Liver (tissue), 9 donors: ENCODE measurements around the gene SH2D2A. TPM values are rescaled to one million over a fixed set of nuclear protein-coding genes. Genes with fewer than 3 reads are reported as not detected.

ENCODE experiments used
- DNase-seq: peaks from one replicate; pipeline ENCODE4 v3.0.0-alpha.2; 2017; ENCODE audit warnings: low spot score
- H3K27ac ChIP-seq, 2 donors: one replicate each; pipeline ENCODE4 v1.7.0; 2013; ENCODE audit warnings: inconsistent platforms in 2 of 2, low read length in 2 of 2, control low read depth in 1 of 2, low read depth in 1 of 2, mild to moderate bottlenecking in 1 of 2
- H3K27me3 ChIP-seq, 4 donors: one replicate each; pipeline versions ENCODE4 v1.6.1 to v1.7.0; 2013; ENCODE audit warnings: low read length in 3 of 4, inconsistent platforms in 1 of 4, mild to moderate bottlenecking in 1 of 4, moderate library complexity in 1 of 4; ENCODE audit not compliant: control insufficient read depth in 4 of 4, insufficient read depth in 4 of 4
- H3K36me3 ChIP-seq, 4 donors: one replicate each; pipeline versions ENCODE4 v1.6.1 to v1.7.0; 2013; ENCODE audit warnings: low read length in 3 of 4, mild to moderate bottlenecking in 3 of 4, low read depth in 1 of 4, moderate library complexity in 1 of 4; ENCODE audit not compliant: control insufficient read depth in 4 of 4, insufficient read depth in 3 of 4
- H3K4me1 ChIP-seq, 4 donors: one replicate each; pipeline versions ENCODE4 v1.6.1 to v1.7.0; 2013; ENCODE audit warnings: low read length in 3 of 4, mild to moderate bottlenecking in 3 of 4, moderate library complexity in 1 of 4; ENCODE audit not compliant: control insufficient read depth in 4 of 4, insufficient read depth in 4 of 4
- H3K4me3 ChIP-seq, 3 donors: one replicate each; pipeline versions ENCODE4 v1.6.1 to v1.7.0; 2013; ENCODE audit warnings: low read length in 3 of 3, control low read depth in 1 of 3, low read depth in 1 of 3, mild to moderate bottlenecking in 1 of 3
- H3K9ac ChIP-seq, 2 donors: one replicate each; pipeline ENCODE4 v1.7.0; 2013; ENCODE audit warnings: low read length in 2 of 2, mild to moderate bottlenecking in 2 of 2, moderate library complexity in 2 of 2, control low read depth in 1 of 2, low read depth in 1 of 2
- H3K9me3 ChIP-seq, 4 donors: one replicate each; pipeline versions ENCODE4 v1.6.1 to v1.7.0; 2013; ENCODE audit warnings: low read length in 3 of 4; ENCODE audit not compliant: control insufficient read depth in 4 of 4
- EGR1 ChIP-seq, 2 donors: IDR thresholded peaks; 2 replicates each; pipeline ENCODE4 v1.6.1; 2016 to 2018; ENCODE audit warnings: antibody characterized with exemption in 2 of 2, low read depth in 2 of 2
- FOXA1 ChIP-seq: IDR thresholded peaks from 2 replicates; pipeline ENCODE4 v1.6.1; 2016; ENCODE audit warnings: antibody characterized with exemption
- FOXA2 ChIP-seq: IDR thresholded peaks from 2 replicates; pipeline ENCODE4 v1.6.1; 2016; ENCODE audit warnings: antibody characterized with exemption
- GABPA ChIP-seq, 2 donors: IDR thresholded peaks in 1 of 2; conservative IDR thresholded peaks in 1 of 2; 2 replicates each; pipeline ENCODE4 v1.6.1; 2016; ENCODE audit warnings: antibody characterized with exemption in 2 of 2, mild to moderate bottlenecking in 1 of 2, moderate library complexity in 1 of 2
- HNF4A ChIP-seq, 2 donors: conservative IDR thresholded peaks; 2 replicates each; pipeline ENCODE4 v1.6.1; 2016; ENCODE audit warnings: antibody characterized with exemption in 2 of 2, mild to moderate bottlenecking in 2 of 2
- HNF4G ChIP-seq: IDR thresholded peaks from 2 replicates; pipeline ENCODE4 v1.6.1; 2016; ENCODE audit warnings: antibody characterized with exemption
- JUND ChIP-seq, 2 donors: IDR thresholded peaks; 2 replicates each; pipeline ENCODE4 v1.6.1; 2016; ENCODE audit warnings: antibody characterized with exemption in 2 of 2
- NR2F2 ChIP-seq: IDR thresholded peaks from 2 replicates; pipeline ENCODE4 v1.6.1; 2016; ENCODE audit warnings: antibody characterized with exemption
- RAD21 ChIP-seq, 2 donors: IDR thresholded peaks; 2 replicates each; pipeline ENCODE4 v1.6.1; 2016; ENCODE audit warnings: antibody characterized with exemption in 2 of 2, mild to moderate bottlenecking in 2 of 2
- RXRA ChIP-seq, 2 donors: IDR thresholded peaks; 2 replicates each; pipeline ENCODE4 v1.6.1; 2017 to 2018; ENCODE audit warnings: antibody characterized with exemption in 2 of 2, mild to moderate bottlenecking in 1 of 2
- SP1 ChIP-seq: IDR thresholded peaks from 2 replicates; pipeline ENCODE4 v1.6.1; 2018; ENCODE audit warnings: antibody characterized with exemption, mild to moderate bottlenecking
- TAF1 ChIP-seq: conservative IDR thresholded peaks from 2 replicates; pipeline ENCODE4 v1.6.1; 2016; ENCODE audit warnings: antibody characterized with exemption, mild to moderate bottlenecking
- YY1 ChIP-seq: IDR thresholded peaks from 2 replicates; pipeline ENCODE4 v1.6.1; 2016; ENCODE audit warnings: antibody characterized with exemption, mild to moderate bottlenecking
- WGBS: extraction: QIAGEN DNeasy Blood & Tissue Kit; methylation state at CpG from one replicate; pipeline ENCODE4 v1.1.7; 2013; 5-methylcytosine and 5-hydroxymethylcytosine counted together
- polyA plus RNA-seq, 2 donors: library from polyadenylated mRNA; stranded (reverse) in 1 of 2; unstranded in 1 of 2; fragments of 200-250 nt in 1 of 2; fragments of >200 nt in 1 of 2; fragmentation: Nextera tagmentation in 1 of 2; extraction: Ambion mirVana in 1 of 2; gene quantifications; one replicate each; pipeline versions ENCODE4 v1.2.1 to v1.2.3, GENCODE V29; 2013 to 2015
- total RNA-seq, 2 donors: library from RNA; depleted of rRNA; stranded (reverse); fragments of >200 nt; gene quantifications; one replicate each; pipeline ENCODE4 v1.2.3, GENCODE V29; 2014
- TF ChIP-seq, protein P1 (sequence below): IDR thresholded peaks from 2 replicates; pipeline ENCODE4 v1.6.1; 2016; ENCODE audit warnings: antibody characterized with exemption
- TF ChIP-seq, protein P2 (sequence below): IDR thresholded peaks from 2 replicates; pipeline ENCODE4 v1.6.1; 2016; ENCODE audit warnings: antibody characterized with exemption, mild to moderate bottlenecking
- TF ChIP-seq, protein P3 (sequence below): IDR thresholded peaks from 2 replicates; pipeline ENCODE4 v1.6.1; 2016; ENCODE audit warnings: antibody characterized with exemption
- TF ChIP-seq, protein P4 (sequence below): IDR thresholded peaks from 2 replicates; pipeline ENCODE4 v1.6.1; 2016; ENCODE audit warnings: antibody characterized with exemption
- TF ChIP-seq, protein P5 (sequence below): fragments of 150-350 bp; IDR thresholded peaks from 2 replicates; pipeline ENCODE4 v1.5.1; 2017; ENCODE audit warnings: improper control_type of control experiment, low read depth, low read length; ENCODE audit not compliant: missing input control
- donor health status: healthy.
- donor health status: healthy.
- donor health status: healthy.
- donor health status: healthy.
- donor health status: healthy.

SH2D2A gene
- total and polyA plus RNA-seq, 4 donors = 0.14 to 0.38 (median 0.24) TPM

DNA sequence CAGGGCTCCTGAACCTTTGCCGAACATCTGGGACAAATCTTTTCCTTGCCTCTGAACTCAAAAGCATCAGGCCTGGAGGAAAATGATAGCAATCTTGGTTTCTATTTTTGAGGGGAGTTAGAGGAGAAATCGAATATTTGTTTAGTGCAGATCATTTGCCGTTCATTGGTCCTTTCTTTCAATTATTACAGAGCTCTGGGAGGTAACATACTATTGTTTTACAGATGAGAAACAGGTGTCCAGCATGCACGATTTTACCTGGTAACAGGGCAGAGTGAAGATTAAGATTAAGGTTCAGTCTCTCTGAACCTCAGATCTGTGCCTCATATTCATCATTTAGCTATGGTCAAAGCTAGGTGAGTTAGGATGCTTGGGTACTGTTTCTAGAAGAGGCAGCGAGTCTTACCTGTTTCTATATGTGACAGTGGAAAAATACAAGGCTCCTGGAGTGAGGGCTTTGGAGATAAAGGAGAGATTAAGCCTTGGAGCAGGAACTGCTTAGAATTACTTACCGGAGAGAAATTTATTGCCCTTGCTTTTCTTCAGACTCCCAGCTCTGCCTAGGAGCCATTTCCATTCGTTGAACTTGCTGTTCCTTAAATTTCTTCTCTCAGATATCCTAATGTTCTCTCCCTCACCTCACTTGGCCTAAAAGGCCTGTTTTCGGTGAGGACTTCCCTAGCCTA, 47.9 kb downstream of the SH2D2A start:
- Histone ChIP-seq H3K4me1 (peaks cover 4 to 29% (median 27%) of the 10 kb centered on the region in 4 donors), H3K27me3 (no peaks in the 10 kb centered on the region), H3K27ac (peak overlapping the region in 1 of 2 donors; percentile 92), H3K36me3 (peaks cover 0 to 7% (median under 1%) of the 10 kb centered on the region in 4 donors), H3K4me3 (peak overlapping the region; percentile 72 to 98 (median 92)), H3K9me3 (no peaks in the 10 kb centered on the region), H3K9ac (peak overlapping the region; percentile 92 to 95)
- DNase-seq = no peak
- TF ChIP-seq EGR1 (IDR thresholded peaks at IDR 0.05; ENCODE audit: low read depth in 2 of 2) (no peak), RXRA (IDR thresholded peaks at IDR 0.05) (no peak), TAF1 (no peak), FOXA2 (no peak), JUND (IDR thresholded peaks at IDR 0.05) (no peak), SP1 (no peak), GABPA (IDR thresholded peaks at IDR 0.05 in 1 of 2, conservative IDR thresholded peaks at IDR 0.05 in 1 of 2) (no peak), HNF4A (conservative IDR thresholded peaks at IDR 0.05) (no peak), HNF4G (no peak), YY1 (no peak), RAD21 (IDR thresholded peaks at IDR 0.05) (no peak)
- TF ChIP-seq, protein P1, sequence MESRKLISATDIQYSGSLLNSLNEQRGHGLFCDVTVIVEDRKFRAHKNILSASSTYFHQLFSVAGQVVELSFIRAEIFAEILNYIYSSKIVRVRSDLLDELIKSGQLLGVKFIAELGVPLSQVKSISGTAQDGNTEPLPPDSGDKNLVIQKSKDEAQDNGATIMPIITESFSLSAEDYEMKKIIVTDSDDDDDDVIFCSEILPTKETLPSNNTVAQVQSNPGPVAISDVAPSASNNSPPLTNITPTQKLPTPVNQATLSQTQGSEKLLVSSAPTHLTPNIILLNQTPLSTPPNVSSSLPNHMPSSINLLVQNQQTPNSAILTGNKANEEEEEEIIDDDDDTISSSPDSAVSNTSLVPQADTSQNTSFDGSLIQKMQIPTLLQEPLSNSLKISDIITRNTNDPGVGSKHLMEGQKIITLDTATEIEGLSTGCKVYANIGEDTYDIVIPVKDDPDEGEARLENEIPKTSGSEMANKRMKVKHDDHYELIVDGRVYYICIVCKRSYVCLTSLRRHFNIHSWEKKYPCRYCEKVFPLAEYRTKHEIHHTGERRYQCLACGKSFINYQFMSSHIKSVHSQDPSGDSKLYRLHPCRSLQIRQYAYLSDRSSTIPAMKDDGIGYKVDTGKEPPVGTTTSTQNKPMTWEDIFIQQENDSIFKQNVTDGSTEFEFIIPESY = no peak
- TF ChIP-seq, protein P2, sequence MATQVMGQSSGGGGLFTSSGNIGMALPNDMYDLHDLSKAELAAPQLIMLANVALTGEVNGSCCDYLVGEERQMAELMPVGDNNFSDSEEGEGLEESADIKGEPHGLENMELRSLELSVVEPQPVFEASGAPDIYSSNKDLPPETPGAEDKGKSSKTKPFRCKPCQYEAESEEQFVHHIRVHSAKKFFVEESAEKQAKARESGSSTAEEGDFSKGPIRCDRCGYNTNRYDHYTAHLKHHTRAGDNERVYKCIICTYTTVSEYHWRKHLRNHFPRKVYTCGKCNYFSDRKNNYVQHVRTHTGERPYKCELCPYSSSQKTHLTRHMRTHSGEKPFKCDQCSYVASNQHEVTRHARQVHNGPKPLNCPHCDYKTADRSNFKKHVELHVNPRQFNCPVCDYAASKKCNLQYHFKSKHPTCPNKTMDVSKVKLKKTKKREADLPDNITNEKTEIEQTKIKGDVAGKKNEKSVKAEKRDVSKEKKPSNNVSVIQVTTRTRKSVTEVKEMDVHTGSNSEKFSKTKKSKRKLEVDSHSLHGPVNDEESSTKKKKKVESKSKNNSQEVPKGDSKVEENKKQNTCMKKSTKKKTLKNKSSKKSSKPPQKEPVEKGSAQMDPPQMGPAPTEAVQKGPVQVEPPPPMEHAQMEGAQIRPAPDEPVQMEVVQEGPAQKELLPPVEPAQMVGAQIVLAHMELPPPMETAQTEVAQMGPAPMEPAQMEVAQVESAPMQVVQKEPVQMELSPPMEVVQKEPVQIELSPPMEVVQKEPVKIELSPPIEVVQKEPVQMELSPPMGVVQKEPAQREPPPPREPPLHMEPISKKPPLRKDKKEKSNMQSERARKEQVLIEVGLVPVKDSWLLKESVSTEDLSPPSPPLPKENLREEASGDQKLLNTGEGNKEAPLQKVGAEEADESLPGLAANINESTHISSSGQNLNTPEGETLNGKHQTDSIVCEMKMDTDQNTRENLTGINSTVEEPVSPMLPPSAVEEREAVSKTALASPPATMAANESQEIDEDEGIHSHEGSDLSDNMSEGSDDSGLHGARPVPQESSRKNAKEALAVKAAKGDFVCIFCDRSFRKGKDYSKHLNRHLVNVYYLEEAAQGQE = no peak
- TF ChIP-seq, protein P3, sequence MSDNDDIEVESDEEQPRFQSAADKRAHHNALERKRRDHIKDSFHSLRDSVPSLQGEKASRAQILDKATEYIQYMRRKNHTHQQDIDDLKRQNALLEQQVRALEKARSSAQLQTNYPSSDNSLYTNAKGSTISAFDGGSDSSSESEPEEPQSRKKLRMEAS = no peak
- TF ChIP-seq, protein P4, sequence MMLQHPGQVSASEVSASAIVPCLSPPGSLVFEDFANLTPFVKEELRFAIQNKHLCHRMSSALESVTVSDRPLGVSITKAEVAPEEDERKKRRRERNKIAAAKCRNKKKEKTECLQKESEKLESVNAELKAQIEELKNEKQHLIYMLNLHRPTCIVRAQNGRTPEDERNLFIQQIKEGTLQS = no peak
- WGBS = 33% methylated on average over 8 of the region's 8 CpGs

DNA sequence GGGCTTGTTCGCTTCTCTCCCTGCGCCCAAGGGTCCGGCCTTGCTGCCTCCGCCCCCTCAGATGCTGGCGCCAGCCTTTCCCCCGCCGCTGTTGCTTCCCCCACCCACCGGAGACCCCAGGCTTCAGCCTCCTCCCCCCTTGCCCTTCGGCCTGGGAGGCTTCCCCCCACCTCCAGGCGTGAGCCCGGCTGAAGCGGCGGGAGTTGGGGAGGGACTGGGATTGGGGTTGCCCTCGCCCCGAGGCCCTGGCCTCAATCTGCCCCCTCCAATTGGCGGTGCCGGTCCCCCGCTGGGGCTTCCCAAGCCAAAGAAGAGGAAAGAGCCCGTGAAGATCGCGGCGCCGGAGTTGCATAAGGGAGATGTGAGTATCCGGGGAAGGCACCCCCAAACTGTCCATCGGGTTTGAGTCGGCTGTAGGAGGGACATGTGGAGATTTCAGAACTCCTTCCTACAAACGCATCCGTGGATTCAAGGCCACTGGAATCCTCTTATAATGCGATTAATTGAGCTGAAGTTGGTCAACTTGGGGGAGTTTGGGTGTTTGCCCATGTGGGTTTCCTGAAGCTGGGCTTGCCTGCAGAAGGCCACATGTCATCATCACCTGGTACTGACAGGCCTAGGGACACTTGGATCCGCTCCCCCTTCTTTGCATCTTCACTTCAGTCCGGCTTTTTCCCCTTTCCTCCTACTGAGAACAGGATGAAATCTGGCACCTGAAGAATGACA, 48.6 kb downstream of the SH2D2A start:
- under 1% methylated on average over 31 of the region's 31 CpGs for WGBS
- Histone ChIP-seq H3K4me3 (peak overlapping the region; percentile 72 to 98 (median 92)), H3K36me3 (peaks cover 0 to 4% (median under 1%) of the 10 kb centered on the region in 4 donors)
- no peak for TF ChIP-seq FOXA1
- TF ChIP-seq, protein P4 = no peak
- no peak for TF ChIP-seq NR2F2
- TF ChIP-seq, protein P5, sequence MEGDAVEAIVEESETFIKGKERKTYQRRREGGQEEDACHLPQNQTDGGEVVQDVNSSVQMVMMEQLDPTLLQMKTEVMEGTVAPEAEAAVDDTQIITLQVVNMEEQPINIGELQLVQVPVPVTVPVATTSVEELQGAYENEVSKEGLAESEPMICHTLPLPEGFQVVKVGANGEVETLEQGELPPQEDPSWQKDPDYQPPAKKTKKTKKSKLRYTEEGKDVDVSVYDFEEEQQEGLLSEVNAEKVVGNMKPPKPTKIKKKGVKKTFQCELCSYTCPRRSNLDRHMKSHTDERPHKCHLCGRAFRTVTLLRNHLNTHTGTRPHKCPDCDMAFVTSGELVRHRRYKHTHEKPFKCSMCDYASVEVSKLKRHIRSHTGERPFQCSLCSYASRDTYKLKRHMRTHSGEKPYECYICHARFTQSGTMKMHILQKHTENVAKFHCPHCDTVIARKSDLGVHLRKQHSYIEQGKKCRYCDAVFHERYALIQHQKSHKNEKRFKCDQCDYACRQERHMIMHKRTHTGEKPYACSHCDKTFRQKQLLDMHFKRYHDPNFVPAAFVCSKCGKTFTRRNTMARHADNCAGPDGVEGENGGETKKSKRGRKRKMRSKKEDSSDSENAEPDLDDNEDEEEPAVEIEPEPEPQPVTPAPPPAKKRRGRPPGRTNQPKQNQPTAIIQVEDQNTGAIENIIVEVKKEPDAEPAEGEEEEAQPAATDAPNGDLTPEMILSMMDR = no peak
- no peak for TF ChIP-seq TAF1
- no peak for TF ChIP-seq EGR1 (IDR thresholded peaks at IDR 0.05; ENCODE audit: low read depth in 2 of 2)
- no peak for TF ChIP-seq YY1
- no peak for TF ChIP-seq GABPA (IDR thresholded peaks at IDR 0.05 in 1 of 2, conservative IDR thresholded peaks at IDR 0.05 in 1 of 2)
- TF ChIP-seq, protein P2 = no peak
- no peak for TF ChIP-seq HNF4G
- no peak for TF ChIP-seq RXRA (IDR thresholded peaks at IDR 0.05)
- no peak for TF ChIP-seq RAD21 (IDR thresholded peaks at IDR 0.05)

More for the DNA sequence above, 48.6 kb downstream of the SH2D2A start:
- H3K9me3 ChIP-seq = no peaks in the 10 kb centered on the region
- peaks cover 4 to 28% (median 26%) of the 10 kb centered on the region in 4 donors for H3K4me1 ChIP-seq
- H3K27ac ChIP-seq = peak overlapping the region; percentile 83 to 92
- no peaks in the 10 kb centered on the region for H3K27me3 ChIP-seq
- H3K9ac ChIP-seq = peak overlapping the region; percentile 95 to 98
- DNase-seq = no peak
